ENCODE data around the gene UBR2. TPM values are rescaled to one million over a fixed set of nuclear protein-coding genes. Genes with fewer than 3 reads are reported as not detected.
A peak's percentile ranks its signal among the peaks of the same experiment; 100 is the strongest.

UBR2 gene
- total and polyA plus RNA-seq, 9 of the 15 experiments (the other 6 are each of a cell fraction or from before 2014, with no cell fraction given), result 9.1 to 38.9 (median 23.4) TPM

GRCh38 chr6:42711930-42712329 is 148.1 kb downstream of the UBR2 start:
- ATAC-seq (no peak), DNase-seq (ENCODE audit: extremely low read depth in 1 of 4, low spot score in 3 of 4) (no peak), FAIRE-seq (no peak)
- Histone ChIP-seq H3K27me3 (ENCODE audit: control insufficient read depth in 2 of 2, insufficient read depth in 2 of 2, low read length in 2 of 2) (peaks cover 2 to 5% of the 10 kb centered on the region in 2 experiments; a peak in 2 of 5 replicates), H3K9me1 (ENCODE audit: control insufficient read depth, insufficient read depth, low read length) (no peaks in the 10 kb centered on the region), H3K36me3 (ENCODE audit: control insufficient read depth, insufficient read depth, low read length) (no peaks in the 10 kb centered on the region), H2AFZ (ENCODE audit: low read depth, low read length) (peak overlapping the region; percentile 32), H3K9ac (ENCODE audit: insufficient read depth in 1 of 2, low read depth in 2 of 2, low read length in 2 of 2) (no peak overlapping the region), H4K20me1 (replicated peaks; ENCODE audit: control insufficient read depth, insufficient read depth, low read length) (no peaks in the 10 kb centered on the region), H3K4me1 (replicated peaks in 1 of 2; ENCODE audit: control insufficient read depth in 2 of 2, insufficient read depth in 2 of 2, low read length in 2 of 2) (peaks cover 5 to 7% of the 10 kb centered on the region in 2 experiments; a peak in 3 of 5 replicates), H3K4me2 (ENCODE audit: insufficient read depth, low read length) (no peak overlapping the region), H3K9me3 (replicated peaks; ENCODE audit: control insufficient read depth, insufficient read depth, low read depth, low read length) (peaks cover 8% of the 10 kb centered on the region), H3K79me2 (ENCODE audit: control insufficient read depth, insufficient read depth, low read length) (no peaks in the 10 kb centered on the region), H3K27ac (ENCODE audit: extremely low read depth, low read depth, low read length) (no peak overlapping the region), H3K4me3 (no peak overlapping the region)
- BruUV-seq (replicated peaks), result no TSS peak
- intact Hi-C loops (cut with micrococcal nuclease) (no loop called here), in situ Hi-C loops (cut with MboI) (no loop called here)
- ChIA-PET POLR2A (interaction anchor here (1.0 kb wide), 1 partner anchor 45 kb away, joined by 3 read pairs; no protein-coding TSS in a partner anchor), CTCF (ENCODE audit: low intra/inter-chr PET ratio) (no interaction called here)
- 19% methylated on average over 5 of the region's 5 CpGs for WGBS (ENCODE audit: insufficient coverage, low coverage, missing lambda C conversion rate)
- TF ChIP-seq KLF13 (tag; IDR thresholded peaks at IDR 0.05; ENCODE audit: borderline replicate concordance, low read depth) (no peak), NFIC (IDR thresholded peaks at IDR 0.05) (no peak), TRIM28 (IDR thresholded peaks at IDR 0.05) (peak; percentile 87), TEAD4 (IDR thresholded peaks at IDR 0.05; ENCODE audit: low read length) (no peak), TEAD4 (CRISPR knock-in tag; IDR thresholded peaks at IDR 0.05; ENCODE audit: borderline replicate concordance) (no peak), HNRNPLL (IDR thresholded peaks at IDR 0.05; ENCODE audit: low read depth, low read length, poor library complexity, severe bottlenecking) (no peak), DNMT1 (IDR thresholded peaks at IDR 0.05) (no peak), HEY1 (CRISPR knock-in tag; IDR thresholded peaks at IDR 0.05; ENCODE audit: borderline replicate concordance) (no peak), ZNF766 (CRISPR knock-in tag; conservative IDR thresholded peaks at IDR 0.05) (no peak), TBP (optimal IDR thresholded peaks at IDR 0.05; ENCODE audit: low read depth, low read length) (no peak), TRIM24 (IDR thresholded peaks at IDR 0.05) (peak; percentile 88 to 90), CHD2 (IDR thresholded peaks at IDR 0.05; ENCODE audit: low read depth, low read length) (no peak), KLF16 (IDR thresholded peaks at IDR 0.05) (no peak), ZNF639 (CRISPR knock-in tag; conservative IDR thresholded peaks at IDR 0.05 in 1 of 2, IDR thresholded peaks at IDR 0.05 in 1 of 2) (no peak)
